OCI-LY3 (cell line): ENCODE measurements around the gene TTC4.

Source experiments
- H2AFZ ChIP-seq: fragments of 200-600, 300-600 bp; shearing (Covaris generic); 2 replicates; pipeline ENCODE4 v1.6.0; 2014; ENCODE audit warnings: antibody characterized with exemption, low read depth, low read length
- H3K27ac ChIP-seq: fragments of 200-600, 300-600 bp; sonication (generic); 2 replicates; pipeline ENCODE4 v1.5.1; 2014; ENCODE audit warnings: mild to moderate bottlenecking, low read length, moderate library complexity, mixed read lengths
- H3K27me3 ChIP-seq: fragments of 200-600, 300-600 bp; sonication (generic); 2 replicates; pipeline ENCODE4 v1.6.1; 2014; ENCODE audit warnings: low read depth, low read length, mixed read lengths
- H3K36me3 ChIP-seq: fragments of 200-600, 300-600 bp; sonication (generic); replicated peaks from 2 replicates; pipeline ENCODE3; 2014; ENCODE audit warnings: low read depth, low read length, mixed read lengths
- H3K4me1 ChIP-seq: fragments of 300-600, 200-600 bp; sonication (generic); 2 replicates; pipeline ENCODE4 v1.6.1; 2014; ENCODE audit warnings: low read length, mixed read lengths
- H3K4me2 ChIP-seq: fragments of 200-600, 300-600 bp; sonication (generic); 2 replicates; pipeline ENCODE4 v1.6.1; 2014; ENCODE audit warnings: low read length, mixed read lengths
- H3K4me3 ChIP-seq: fragments of 300-600, 200-600 bp; sonication (generic); 2 replicates; pipeline ENCODE4 v1.5.1; 2014; ENCODE audit warnings: antibody characterized with exemption, mild to moderate bottlenecking, low read length, moderate library complexity
- H3K79me2 ChIP-seq: fragments of 300-600, 200-600 bp; shearing (Covaris generic); 2 replicates; pipeline ENCODE4 v1.6.1; 2014; ENCODE audit warnings: mild to moderate bottlenecking, low read length, mixed read lengths
- H3K9ac ChIP-seq: fragments of 300-600, 200-600 bp; shearing (Covaris generic); 2 replicates; pipeline ENCODE4 v1.6.0; 2014; ENCODE audit warnings: mild to moderate bottlenecking, low read length, moderate library complexity
- H3K9me3 ChIP-seq: fragments of 200-600, 300-600 bp; shearing (Covaris generic); 2 replicates; pipeline ENCODE4 v1.6.1; 2014; ENCODE audit warnings: low read length, mixed read lengths; ENCODE audit not compliant: insufficient read depth
- H4K20me1 ChIP-seq: fragments of 200-600, 300-600 bp; sonication (generic); 2 replicates; pipeline ENCODE4 v1.6.1; 2016; ENCODE audit warnings: low read length, mixed read lengths; ENCODE audit not compliant: insufficient read depth
- EZH2phosphoT487 ChIP-seq: fragments of 200-600 bp; shearing (Covaris generic); IDR thresholded peaks from 2 replicates; pipeline ENCODE4 v1.6.1; 2018; ENCODE audit warnings: antibody characterized with exemption, mixed run types, low read depth
- TF ChIP-seq, protein P1 (sequence below): fragments of 200-600, 300-600 bp; sonication (generic); IDR thresholded peaks from 2 replicates; pipeline ENCODE4 v1.5.1; 2014; ENCODE audit warnings: antibody characterized with exemption, low read length, low read depth

The TTC4 gene

DNA sequence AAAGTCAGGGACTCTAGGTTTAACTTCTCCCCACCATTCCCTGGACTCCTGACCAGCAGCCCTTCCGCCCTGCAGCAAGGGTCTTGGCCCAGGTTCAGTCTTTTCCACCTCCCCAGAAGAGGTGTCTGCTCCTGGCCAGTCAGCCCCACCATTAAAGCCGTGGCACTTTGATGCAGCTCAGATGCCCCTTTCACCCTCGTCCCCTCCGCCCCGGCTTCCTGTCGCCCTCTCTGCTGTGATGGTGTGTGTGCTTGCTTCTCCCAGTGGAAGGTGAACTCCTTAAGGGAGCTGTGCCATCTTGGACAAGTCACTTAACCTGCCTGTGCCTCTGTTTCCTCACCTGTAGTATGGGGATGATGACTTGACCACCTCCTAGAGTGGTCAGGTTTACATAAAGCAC lies 17.8 kb upstream of the TTC4 start:
- H3K4me1 ChIP-seq: no peaks in the 10 kb centered on the region
- H4K20me1 ChIP-seq: no peaks in the 10 kb centered on the region
- H3K27me3 ChIP-seq: no peaks in the 10 kb centered on the region

DNA sequence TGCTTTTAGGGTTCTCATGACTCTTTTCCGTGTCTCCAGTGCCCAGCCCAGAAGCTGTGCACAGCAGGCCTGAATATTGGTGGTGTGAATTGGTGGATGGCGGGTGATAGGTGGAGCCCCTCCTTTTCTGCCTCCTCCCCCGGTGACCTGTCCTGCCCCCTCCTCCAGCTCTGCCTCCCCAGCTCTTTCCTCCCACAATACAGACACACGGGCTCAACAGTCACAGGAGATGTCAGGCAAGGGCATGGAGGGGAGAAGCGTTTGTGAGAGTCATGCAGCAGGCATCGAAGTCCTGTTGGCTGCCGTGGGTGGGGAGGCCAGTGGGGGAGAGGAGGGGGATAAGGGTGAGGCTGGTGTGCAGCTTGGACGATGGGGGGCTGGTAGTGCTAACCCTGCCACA lies 17.3 kb upstream of the TTC4 start:
- H3K36me3 ChIP-seq: no peaks in the 10 kb centered on the region
- no peak overlapping the region for H3K9ac ChIP-seq
- no peaks in the 10 kb centered on the region for H3K9me3 ChIP-seq
- H3K27me3 ChIP-seq: no peaks in the 10 kb centered on the region
- H3K4me1 ChIP-seq: no peaks in the 10 kb centered on the region
- H3K4me2 ChIP-seq: no peak overlapping the region
- no peaks in the 10 kb centered on the region for H3K79me2 ChIP-seq
- no peak overlapping the region for H3K4me3 ChIP-seq
- no peak overlapping the region for H2AFZ ChIP-seq
- TF ChIP-seq, protein P1, sequence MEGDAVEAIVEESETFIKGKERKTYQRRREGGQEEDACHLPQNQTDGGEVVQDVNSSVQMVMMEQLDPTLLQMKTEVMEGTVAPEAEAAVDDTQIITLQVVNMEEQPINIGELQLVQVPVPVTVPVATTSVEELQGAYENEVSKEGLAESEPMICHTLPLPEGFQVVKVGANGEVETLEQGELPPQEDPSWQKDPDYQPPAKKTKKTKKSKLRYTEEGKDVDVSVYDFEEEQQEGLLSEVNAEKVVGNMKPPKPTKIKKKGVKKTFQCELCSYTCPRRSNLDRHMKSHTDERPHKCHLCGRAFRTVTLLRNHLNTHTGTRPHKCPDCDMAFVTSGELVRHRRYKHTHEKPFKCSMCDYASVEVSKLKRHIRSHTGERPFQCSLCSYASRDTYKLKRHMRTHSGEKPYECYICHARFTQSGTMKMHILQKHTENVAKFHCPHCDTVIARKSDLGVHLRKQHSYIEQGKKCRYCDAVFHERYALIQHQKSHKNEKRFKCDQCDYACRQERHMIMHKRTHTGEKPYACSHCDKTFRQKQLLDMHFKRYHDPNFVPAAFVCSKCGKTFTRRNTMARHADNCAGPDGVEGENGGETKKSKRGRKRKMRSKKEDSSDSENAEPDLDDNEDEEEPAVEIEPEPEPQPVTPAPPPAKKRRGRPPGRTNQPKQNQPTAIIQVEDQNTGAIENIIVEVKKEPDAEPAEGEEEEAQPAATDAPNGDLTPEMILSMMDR: no peak
- TF ChIP-seq EZH2phosphoT487: no peak
- H3K27ac ChIP-seq: no peak overlapping the region
- H4K20me1 ChIP-seq: no peaks in the 10 kb centered on the region

More for the DNA sequence above, 17.8 kb upstream of the TTC4 start:
- no peak overlapping the region for H2AFZ ChIP-seq
- H3K27ac ChIP-seq: no peak overlapping the region
- H3K9ac ChIP-seq: no peak overlapping the region
- H3K79me2 ChIP-seq: no peaks in the 10 kb centered on the region
- H3K4me3 ChIP-seq: no peak overlapping the region
- no peak overlapping the region for H3K4me2 ChIP-seq
- H3K9me3 ChIP-seq: no peaks in the 10 kb centered on the region
- H3K36me3 ChIP-seq: no peaks in the 10 kb centered on the region
- TF ChIP-seq EZH2phosphoT487: no peak
- TF ChIP-seq, protein P1: no peak

DNA sequence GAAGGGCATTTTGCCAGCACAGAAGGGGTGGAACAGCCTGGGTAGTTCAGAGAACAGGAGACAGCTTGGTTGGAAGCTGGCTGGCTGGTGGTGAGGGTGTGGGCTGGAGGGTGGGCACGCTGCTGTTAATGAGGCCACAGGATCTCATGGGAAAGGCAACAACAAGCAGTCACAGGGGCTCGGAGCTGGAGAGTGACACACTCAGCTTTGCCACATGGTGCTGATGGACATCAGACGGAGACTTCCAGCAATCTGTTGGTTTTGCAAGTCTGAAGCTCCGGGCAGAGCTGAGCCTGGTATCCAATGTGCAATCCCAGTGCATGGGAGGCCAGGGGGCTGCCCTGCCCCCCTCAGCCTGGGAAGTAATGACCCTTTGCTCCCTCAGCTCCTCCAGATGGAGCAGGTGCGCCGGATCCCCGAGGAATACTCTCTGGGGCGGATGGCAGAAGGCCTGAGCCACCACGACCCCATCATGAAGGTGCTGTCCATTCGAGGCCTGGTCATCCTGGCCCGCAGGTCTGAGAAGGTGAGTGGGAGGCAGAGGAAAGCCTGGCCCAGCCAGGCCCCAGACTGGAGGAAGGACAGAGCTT lies 15.6 kb upstream of the TTC4 start:
- Histone ChIP-seq H3K36me3 (no peaks in the 10 kb centered on the region), H3K27me3 (no peaks in the 10 kb centered on the region), H2AFZ (no peak overlapping the region), H3K4me2 (no peak overlapping the region), H3K4me1 (no peaks in the 10 kb centered on the region), H3K9ac (no peak overlapping the region), H3K4me3 (no peak overlapping the region), H3K9me3 (no peaks in the 10 kb centered on the region), H3K27ac (no peak overlapping the region), H3K79me2 (no peaks in the 10 kb centered on the region), H4K20me1 (no peaks in the 10 kb centered on the region)
- no peak for TF ChIP-seq EZH2phosphoT487
- TF ChIP-seq, protein P1: no peak

- H3K4me3 ChIP-seq: no peak overlapping the region
- no peaks in the 10 kb centered on the region for H3K79me2 ChIP-seq
- H3K9ac ChIP-seq: no peak overlapping the region
- H3K9me3 ChIP-seq: no peaks in the 10 kb centered on the region
- H3K4me1 ChIP-seq: no peaks in the 10 kb centered on the region
- H3K4me2 ChIP-seq: no peak overlapping the region
- H3K27ac ChIP-seq: no peak overlapping the region
- H2AFZ ChIP-seq: no peak overlapping the region
- H3K27me3 ChIP-seq: no peaks in the 10 kb centered on the region
- no peaks in the 10 kb centered on the region for H4K20me1 ChIP-seq
- TF ChIP-seq, protein P1: no peak
- no peak for TF ChIP-seq EZH2phosphoT487
- H3K36me3 ChIP-seq: no peaks in the 10 kb centered on the region
Measured at GRCh38 chr1:54701066-54701465, 14.6 kb upstream of the TTC4 start.
